ENCODE data around the gene TRABD2B.

The TRABD2B gene

DNA sequence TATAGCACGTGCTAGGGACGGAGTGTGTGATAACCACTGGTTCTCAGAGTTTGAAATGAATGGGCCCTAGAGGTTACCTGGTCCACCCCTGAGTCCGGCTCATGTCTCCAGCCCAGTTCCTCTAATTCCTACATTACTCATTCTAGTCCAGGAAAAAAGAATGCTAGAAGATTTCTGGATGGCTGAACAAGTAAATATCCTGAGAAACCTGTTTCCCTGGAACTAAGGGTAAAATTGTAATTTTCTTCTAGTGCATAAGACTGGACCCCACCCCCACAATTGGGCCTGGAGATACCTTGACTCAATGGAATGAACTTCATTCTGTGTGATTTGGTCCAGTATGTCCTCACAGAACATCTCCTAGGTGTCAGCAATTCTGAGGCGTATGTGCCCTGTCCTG lies 208.4 kb downstream of the TRABD2B start:
- DNase-seq = no peak

DNA sequence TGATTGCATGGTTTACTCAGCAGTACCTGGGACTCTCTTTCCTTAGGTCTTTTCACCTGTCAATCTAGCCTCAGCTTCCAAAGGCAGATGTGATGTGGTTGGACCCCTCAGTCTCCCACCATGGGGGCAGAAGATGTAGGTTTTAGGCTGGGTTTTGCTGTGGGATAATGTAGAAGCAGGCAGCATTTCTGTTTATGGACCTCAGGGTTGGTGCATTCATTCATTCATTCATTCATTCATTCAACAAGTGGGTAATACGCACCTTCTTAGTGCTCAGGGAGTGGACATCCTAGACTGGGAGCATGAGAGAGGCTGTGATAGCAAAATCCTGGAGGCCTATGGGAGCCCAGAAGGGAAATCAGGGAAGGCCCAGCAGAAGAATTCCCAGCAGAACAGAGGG lies 209.6 kb downstream of the TRABD2B start:
- no peak for DNase-seq

DNA sequence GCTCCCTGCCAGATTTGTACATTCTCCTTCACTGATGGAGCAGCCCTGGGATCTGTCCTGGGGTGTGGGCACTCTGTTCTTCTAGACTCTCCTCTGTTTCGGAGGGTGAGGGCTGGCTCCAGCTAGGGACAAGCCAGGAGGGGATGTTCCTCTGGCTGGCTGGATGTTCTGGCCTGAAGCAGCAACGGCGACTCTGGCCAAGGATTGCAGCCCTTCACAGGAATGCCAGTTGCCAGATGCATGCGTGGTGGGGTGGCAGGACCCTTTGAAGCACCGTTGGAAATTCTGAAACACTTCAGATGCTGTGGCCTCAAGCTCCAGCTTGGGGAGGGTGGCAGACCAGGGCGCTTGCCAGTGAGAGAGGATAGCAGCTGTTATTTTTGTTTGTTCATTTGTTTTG lies 210.9 kb downstream of the TRABD2B start:
- no peak for DNase-seq

DNA sequence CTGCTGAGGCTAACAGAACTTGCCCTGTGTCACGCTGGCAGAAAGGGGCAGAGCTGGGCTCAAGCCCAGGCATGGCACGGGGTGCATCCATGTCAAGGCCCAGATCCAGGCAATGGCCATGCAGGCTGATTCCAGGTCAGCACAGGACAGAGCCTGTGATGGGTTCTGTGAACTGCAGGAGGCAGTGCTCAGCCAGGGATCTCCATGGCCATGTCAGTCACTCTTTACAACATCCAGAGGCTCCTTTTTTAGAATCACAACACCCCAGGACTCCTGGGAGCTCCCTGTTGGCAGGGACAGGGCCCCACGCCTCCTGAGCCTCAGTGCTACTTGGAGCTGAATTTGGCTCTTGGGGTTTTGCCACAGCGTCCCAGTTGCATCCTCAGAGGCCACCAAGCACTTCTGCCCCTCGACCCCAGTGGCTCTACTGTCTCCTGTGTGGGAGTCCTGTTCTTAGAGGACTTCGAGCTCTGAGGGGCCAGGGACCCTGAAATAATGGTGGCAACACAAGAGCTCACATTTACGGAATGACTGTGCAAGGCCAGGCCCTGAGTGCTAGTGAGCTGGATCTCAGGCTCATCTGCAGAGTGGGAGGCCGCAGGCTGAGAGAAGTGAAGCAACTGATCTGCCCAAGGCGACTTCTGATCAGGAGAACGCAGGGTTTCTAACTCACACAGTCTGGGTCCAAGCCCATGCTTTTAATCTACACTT lies 211.5 kb downstream of the TRABD2B start:
- DNase-seq = no peak

DNA sequence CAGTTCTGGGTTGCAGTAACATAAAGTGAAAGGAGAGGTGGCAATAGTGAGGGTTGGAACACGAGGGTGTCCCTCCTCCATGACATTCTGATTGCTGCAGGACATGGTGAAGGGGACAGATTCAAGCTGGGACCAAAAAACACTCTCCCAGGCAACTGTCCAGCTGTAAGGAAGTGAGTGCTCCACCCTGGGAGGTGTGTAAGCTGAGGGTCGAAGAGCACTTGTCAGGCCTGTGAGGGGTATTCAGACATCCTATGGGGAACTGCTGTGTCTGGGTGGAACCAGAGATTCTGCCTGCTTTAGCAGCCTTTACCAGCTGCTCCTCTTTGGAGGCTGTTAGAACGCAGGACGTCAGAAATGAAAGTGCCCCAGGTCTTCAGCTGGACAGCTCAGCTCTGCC lies 212.1 kb downstream of the TRABD2B start:
- DNase-seq = no peak

DNA sequence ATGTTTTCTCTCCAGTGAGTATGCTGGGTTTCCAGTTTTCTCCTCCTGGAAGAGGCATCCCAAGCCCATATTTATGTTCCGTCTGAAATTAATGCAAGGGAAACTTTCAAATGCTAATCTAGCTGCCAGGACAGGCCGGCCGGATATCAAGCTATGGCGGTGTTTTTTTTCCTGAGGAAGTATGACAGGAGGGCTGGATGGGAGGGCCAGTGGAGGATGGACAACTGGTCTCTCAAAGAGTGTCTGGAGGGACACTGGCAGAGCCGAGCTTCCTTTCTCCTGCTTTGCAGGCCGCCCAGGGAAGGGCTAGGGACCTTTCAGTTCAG lies 212.7 kb downstream of the TRABD2B start:
- no peak for DNase-seq

DNA sequence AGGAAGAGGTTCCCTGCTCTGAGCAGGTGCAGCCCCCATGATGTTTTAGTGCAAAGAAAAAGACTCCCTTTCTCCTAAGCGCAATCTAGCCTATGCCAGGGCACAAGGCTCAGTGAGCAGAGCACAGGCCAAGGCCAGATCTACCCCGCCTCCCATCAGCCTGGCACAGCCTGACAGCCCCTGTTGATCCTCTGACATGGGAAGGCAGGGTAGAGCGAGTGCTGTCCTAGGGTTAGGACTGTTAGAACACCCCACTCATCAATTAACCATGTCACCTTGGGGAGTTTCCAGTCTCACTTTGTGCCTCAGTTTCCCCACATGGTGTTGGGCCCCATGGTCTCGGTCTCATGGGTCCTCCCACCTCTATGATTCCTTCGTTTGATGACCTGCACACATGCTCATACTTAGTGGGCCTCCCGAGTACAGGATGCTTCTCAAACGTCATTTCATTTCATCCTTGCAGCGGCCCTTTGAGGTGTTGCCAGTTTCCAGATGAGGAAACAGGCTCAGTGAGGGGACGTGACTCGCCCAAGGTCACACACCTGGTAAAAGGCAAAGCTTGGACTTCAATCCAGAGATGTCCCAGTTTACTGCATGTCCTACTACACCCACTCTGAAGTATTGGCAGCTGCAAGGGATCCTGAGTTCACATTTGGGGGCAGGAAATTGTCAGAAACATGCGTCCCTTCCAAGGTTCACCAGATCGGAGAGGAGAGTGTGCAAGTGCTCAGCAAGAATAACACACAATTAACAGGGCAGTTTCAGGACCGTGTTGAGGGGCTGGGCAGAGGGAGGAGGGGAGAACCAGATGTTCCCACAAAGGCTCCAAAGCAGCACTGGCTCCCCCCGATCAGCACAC lies 213.3 kb downstream of the TRABD2B start:
- DNase-seq = no peak

DNA sequence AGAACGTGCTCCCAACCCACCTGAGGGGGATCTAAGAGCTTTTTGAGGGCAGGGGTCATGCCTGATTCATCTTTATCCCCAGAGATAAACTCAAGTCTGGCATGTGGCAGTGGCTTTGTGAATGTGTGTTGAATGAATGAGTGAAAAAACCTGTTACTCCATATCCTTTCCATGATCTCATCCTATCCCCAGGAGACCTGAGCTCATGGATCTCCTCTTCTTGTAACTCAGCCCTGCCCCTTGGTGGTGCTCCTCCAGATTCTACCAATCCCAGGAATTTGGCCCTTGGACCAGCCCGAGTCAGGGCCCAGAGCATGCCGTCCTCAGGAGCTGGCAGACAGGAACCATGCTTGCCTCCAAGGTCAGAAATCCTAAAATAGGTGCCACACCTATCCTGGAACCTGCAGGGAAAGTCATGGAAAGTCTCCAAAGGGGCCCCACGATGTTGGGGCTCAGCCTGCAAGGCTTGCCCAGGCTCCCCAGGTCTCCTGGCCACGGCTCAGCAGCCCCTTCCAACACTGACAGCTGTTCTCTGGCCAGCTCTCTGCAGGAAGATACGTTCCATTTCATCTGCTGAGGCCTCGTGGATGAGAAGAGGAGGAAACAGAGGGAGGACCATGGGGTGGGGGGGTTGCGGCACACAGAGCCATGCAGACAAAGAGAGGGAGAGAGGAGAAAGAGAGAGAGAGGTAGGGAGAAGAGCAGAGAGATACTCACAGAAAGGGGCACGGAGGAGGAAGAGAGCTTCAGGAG lies 214.6 kb downstream of the TRABD2B start:
- DNase-seq = no peak

DNA sequence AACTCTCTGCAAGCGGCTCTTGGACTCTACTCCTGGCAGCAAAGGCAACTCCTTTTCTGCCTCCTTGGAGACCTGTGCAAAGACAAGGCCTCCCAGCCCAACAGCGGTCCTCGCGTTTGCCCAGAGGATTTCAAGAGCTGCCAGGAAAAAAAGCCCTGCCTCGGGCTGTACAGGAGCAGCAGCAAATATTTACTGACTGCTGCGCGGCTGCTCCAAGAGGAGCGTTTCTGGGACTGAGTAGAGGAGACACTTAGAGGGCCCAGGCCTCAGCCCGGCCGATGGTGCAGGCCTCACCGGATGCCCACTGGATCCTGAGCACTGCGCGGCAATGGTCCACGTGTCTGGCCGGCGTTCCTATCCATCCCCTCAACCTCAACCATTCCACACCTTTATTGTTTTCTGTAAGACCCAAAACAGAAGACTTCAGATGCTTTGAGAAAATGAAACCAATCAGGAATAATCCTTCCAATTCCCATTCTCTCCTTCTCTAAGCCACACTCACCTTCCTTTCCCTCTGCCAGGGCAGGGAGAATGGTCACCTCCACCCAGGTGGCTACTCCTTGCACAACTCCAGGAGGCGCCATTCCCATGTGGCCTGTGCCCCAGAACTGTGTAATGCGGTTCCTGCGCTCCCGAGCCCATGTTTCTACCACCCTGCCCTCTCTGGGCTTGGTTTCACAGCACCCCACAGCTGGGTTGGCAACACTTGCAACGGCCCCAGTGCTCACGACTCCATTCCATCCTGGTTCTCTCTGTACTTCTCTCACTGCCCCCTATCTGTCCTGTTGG lies 215.8 kb downstream of the TRABD2B start:
- DNase-seq = no peak

DNA sequence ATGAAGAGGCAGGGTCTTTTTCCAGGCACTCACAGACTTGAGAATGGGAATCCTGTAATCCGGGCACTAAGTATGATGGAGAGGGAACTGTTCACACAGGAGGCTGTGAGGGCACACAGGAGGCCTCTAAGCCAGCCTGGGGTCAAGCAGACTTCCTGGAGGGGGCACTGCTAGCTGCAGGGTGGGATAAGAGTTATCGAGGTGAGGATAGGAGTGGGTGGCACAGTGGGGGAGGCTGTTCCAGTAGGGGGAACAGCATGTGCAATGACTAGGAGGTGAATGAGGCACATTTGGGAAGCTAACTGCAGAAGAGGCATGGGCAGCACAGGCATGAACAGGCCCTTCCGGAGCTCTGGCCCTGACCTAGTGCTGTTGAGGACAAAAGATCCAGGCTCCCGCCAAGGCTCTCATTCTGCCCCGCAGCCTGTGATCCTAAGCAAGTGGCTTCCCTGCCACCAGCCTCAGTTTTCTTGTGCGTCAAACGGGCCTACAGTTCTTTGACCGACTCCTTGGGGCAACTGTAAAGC lies 216.7 kb downstream of the TRABD2B start:
- DNase-seq = no peak

DNA sequence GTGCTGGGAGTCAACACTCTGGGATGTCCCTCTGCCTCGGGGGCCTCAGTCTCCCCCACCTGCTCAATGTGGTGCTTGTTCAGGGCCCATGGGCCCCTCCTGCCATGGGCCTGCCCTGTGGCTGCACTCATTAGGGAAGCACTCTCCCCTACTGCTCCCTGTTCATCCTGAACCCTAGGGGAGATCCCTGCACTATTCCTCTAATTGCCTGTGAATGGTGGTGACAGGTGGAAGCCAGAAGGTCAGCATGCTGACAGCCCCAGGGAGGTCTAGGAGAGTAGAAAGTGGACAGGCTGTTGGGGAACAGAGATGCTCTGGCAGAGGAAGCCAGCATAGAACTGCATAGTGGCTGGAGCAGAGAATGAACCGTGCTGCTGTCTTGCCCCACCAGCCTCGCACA lies 217.6 kb downstream of the TRABD2B start:
- no peak for DNase-seq

DNA sequence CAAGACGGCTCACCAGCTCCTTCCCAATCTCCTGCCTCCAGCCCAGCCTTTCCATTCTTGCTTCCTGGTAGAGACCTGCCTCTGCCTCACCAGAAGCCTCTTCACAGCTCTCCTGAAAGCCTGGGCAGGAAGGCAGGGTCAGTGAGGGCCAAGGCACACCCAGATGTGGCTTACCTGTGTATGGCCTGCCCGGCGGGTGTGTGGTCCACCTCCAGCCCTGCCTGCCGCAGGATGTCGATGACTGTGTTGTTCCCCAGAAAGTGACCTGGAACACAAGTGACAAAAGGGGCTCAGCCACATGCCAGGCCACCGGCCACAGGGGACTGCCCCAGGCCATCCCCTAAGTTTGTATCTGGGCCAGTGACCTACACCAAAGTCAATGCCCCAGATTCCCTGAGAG lies 218.9 kb downstream of the TRABD2B start:
- no peak for DNase-seq

DNA sequence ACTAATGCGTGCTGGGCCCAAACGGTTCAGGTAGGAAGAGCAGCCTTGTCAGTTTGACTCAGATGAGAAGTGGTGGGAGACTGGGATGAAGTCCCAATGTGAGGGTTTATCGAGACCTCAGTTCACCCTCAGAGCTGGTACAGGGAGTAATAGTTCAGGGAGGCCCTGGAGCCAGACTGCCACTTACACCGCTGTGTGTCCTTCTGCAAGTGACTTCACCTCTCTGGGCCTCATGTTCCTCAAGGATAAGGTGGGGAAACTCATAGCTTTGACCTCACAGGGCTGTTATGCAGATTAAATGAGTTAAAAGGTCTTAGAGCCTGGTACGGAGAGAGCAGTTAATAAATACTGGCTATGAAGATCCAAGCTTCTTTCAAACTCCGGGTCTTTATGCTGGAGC lies 219.9 kb downstream of the TRABD2B start:
- no peak for DNase-seq

DNA sequence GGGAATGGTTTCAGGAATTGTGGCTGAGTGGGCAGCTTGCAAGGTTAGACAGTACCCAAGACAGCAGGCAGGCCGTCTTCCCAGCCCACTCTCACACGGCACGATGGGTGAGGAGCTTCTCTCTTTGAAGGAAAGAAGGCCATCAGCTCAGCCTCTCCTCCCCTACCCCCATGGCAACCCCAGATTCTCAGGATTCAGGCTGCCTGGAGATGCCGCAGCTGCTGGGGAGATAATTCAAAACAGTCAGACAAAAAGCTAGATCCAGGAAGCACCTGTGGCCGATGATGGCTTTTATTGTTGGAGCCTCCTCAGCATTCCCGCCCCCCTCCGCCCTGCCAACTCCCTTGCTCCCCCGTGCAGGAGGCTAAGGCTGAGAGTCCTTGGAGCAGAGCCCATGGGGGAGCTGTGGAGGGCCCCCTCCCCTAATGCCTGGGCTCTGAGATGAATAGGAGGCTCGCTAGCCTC lies 220.5 kb downstream of the TRABD2B start:
- no peak for DNase-seq

DNA sequence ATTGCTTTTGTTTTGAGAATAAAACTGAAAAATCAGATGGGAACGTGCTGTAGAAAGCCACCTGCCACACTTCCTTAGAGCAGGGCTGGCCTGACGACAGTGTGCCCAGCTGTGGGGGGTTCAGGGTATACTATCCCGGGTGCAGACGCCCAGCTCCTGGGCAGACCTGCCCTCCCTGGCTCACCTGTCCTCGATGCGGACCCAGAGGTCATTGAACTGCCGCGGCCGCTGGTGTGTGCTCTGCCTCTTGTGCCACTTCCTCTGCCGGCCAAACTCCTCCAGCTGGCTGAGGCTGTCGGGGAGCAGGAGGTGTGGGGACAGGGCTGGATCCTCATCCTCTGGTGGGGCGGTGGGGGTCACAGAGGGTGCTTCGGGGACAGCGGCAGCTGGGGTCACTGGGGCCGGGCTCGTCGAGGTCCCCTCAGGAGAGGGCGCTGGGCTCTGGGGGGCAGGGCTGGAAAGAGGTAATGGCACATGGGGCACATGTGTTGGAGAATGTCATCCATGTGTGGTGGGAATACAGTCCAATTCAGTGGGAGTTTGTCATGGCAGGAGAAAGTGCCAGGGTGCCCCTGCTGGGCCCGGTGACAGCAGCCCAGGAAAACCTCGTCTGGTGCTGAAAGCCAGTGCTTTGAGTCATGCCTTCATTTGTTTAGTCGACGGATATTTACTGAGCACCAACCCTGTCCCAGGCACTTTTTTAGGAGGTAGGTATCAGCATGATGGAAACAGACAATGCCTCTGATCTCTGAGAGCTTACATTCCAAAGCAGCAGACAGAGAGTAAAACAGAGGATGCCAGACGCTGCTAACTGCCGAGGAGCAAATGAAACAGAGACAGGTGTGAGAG lies 222.0 kb downstream of the TRABD2B start:
- DNase-seq = no peak

DNA sequence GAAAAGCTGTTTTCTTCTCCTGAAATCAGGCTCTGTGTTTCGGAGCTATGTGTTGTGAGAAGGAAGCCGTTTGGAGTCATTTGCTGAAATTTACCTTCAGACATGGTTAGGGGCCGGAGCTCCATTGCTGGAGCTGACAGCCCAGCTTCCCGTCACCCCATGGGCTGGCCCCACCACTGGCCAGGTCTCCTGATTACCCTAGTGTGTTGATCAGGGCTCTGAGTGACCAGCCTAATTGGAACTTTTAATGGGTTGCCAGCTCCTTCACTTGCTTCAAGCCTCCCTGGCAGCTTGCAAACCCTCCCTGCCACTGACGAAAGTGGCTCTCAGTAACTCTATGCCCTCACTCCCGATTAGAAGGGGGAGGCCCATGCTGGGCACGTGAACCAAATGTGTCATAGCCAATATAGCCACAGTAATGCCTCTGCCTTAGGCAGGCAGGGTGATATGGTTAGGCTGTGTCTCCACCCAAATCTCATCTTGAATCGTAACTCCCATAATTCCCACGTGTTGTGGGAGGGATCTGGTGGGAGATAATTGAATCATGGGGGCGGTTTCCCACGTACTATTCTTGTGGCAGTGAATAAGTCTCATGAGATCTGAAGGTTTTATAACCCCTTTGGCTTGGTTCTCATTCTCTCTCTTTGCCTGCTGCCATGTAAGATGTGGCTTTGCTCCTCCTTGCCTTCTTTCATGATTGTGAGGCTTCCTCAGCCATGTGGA lies 224.1 kb downstream of the TRABD2B start:
- no peak for DNase-seq

DNA sequence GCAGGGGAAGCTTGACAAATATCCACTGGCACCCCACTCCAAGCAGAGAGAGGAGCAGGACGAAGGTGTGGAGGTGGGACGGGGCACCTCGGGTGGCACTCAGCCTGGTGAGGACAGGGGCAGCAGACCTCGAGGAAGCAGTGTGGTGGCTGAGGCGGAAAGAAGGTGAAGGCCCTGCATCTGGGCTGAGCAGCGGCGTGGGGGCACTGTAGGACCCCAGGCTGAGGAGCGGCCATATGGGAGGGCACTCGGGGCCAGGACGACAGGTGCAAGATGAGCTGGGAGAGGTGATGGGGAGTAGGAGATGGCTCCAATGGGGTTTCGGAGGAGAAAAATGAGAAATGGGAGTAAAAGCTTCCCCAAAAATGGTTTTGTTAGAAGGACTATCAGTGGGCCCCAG lies 224.9 kb downstream of the TRABD2B start:
- DNase-seq = no peak

DNA sequence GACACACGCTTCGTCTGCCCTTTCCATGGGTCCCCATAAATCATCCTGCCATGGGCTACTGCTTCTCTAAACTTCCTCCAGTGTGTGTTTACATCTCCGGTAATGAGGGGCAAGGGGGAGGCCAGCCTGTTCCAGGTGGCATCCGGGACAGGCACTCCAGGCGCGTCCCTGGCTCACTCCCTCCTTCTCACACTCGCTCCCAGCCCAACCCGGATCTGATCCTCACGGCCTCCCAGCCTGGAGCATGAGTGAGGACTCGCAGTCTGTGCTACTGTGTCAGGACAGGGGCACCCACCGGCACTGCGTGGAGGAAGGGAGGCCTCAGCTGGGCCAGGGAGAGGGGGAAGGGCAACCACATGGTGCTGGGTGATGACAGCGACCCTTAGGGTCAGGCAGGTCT lies 225.4 kb downstream of the TRABD2B start:
- DNase-seq = no peak

DNA sequence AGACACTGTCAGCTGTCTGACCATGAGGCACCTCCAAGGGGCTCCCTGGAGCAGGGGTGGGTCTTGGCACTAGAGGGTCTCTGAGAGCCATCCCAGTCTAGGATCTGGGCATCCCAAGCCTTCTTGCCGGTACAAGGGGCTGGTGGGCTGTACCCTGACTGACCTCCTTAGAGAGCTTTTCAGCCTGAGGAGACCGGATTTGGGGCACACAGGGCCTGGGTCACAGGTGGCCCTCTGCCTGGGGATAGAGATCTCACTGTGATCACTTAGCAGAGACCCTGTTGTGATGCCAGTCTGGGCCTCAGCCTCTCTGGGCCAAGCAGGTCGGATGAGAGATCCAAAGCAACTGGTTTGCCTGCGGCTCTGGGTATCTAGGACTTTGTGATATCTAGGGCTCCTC lies 227.2 kb downstream of the TRABD2B start:
- no peak for DNase-seq

DNA sequence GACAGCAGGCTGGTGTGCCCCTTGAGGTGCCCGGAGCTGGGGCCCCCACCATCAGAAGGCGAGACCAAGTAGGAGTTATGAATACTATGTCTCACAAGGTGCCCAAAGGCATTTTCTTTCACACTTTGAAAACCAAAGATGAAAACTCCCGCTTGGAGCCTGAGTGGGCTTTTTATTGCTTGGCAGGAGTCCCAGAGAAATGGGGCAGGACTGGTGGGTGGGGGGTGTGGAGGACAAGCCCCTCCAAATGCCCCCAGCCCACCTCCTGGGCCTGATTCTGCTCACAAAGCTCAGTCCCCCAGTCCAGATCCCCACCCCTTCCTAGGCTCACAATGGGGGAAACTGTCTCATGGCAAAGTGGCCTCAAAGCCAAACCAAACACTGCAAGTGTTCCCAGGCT lies 227.9 kb downstream of the TRABD2B start:
- no peak for DNase-seq

DNA sequence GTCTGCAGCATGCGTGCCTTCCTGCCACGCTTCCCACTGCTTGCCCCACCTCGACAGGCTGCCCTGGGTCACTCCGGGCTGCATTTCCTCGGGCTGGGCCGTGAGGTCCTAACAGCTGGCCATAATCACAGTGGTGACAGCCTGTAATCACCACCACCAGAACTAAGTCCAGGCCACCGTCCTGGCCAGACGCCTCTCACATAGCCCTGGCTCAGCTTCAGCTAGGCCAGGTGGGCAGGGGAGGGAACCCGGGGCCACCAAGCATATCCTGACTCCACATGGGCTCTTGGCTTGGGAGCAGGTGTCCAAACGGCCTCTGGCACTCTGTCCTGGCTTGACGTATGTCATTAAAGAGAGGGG lies 229.5 kb downstream of the TRABD2B start:
- no peak for DNase-seq

Measured in CD4-positive, alpha-beta T cell treated with Interferon alpha-2 for 1 hour (primary cell).